ENCODE measurements around the gene PSMC5. TPM values are rescaled to one million over a fixed set of nuclear protein-coding genes. Genes with fewer than 3 reads are reported as not detected.
"Not testable (repeated sequence)": the region's sequence is repeated elsewhere in the genome, so short reads cannot be mapped to it uniquely, and the experiment has no call there.

Gene PSMC5
- total RNA-seq = 100 to 1,000 TPM; 163 to 202 TPM

DNA sequence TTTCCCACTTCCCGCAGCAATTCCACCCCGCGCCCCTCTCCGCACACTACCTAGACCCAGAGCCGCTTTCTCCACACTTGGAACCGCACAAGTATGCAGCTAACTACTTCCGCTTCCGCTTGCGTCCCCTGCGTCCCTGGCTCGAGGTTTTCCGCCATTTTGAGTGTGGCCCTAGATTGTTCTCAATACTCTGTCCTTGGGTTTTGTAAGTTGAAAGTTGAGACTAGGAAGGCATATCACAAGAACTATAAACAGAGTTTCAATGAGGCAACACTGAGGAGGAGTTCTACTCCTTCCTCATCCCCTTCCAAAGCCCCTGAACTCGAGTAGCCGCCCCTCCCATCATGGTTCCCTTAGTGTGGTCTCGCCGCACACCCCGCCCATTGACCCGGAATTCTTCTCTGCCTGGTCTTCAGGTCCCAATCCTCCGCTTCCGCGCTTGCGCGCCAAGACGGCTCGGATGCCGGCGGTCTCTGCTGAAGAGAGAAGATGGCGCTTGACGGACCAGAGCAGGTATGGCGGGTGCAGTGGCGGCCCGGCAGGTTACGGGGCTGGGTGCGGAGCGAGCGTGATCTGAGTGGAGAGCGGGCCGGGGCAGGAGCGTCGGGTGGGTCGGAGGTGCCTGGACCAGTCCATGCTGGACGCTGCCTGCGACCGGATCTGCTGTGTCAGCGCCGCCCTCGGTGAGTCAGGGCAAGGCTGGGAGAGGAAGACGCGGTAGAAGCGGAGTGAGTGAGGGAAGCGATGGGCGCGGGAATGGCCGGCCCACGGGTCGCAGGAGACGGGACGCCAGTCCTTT is at the start of gene PSMC5, which contains the start of gene FTSJ3:
Gene PSMC5, plus strand, starts transcription at position 430 of the 799 bp plus-strand sequence. Its CDS starts 60 bp downstream, at position 490.
Gene FTSJ3, minus strand, starts transcription at position 662 of the 799 bp plus-strand sequence. CDS start 761 bp downstream, outside the sequence.
- Mint-ChIP-seq H3K36me3 (peaks cover 24% of the 10 kb centered on the region), H3K27ac (peak within 1 kb of the TSS; percentile 99), H3K27me3 (no peaks in the 10 kb centered on the region), H3K4me3 (peak within 1 kb of the TSS; percentile 99), H3K9me3 (no peaks in the 10 kb centered on the region), H3K4me1 (ENCODE audit: low read depth in 2 of 2) (peaks cover 47 to 58% of the 10 kb centered on the region in 2 donors)
- DNase-seq (ENCODE audit: low spot score) = peak; percentile 96
- peak; percentile 96 to 98 for ATAC-seq

DNA sequence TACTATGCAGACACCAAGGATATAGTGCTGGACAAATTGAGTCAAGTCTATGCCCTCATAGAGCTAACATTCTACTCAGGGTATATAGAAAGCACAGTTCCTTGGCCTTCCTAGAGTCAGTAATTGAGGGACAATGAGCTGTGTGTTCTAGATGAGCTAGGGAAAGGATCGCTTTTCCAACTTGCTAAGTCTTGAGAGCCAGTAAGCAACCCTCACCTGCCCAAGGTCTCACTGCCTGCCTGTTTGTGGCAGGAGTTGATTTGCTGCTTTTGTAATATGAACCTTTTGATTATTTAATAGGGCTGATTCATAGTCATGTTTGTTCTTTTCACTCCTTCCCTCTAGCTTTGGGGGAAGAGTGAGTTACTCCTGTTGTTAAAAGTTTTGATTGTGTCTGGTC is 46.7 kb upstream of the PSMC5 start:
- Mint-ChIP-seq H3K9me3 (no peaks in the 10 kb centered on the region), H3K27me3 (no peaks in the 10 kb centered on the region), H3K4me1 (ENCODE audit: low read depth in 2 of 2) (peaks cover 45 to 46% of the 10 kb centered on the region in 2 donors), H3K36me3 (peaks cover 18% of the 10 kb centered on the region), H3K4me3 (no peak overlapping the region), H3K27ac (no peak overlapping the region)
- DNase-seq (ENCODE audit: low spot score) = no peak
- ATAC-seq = no peak

DNA sequence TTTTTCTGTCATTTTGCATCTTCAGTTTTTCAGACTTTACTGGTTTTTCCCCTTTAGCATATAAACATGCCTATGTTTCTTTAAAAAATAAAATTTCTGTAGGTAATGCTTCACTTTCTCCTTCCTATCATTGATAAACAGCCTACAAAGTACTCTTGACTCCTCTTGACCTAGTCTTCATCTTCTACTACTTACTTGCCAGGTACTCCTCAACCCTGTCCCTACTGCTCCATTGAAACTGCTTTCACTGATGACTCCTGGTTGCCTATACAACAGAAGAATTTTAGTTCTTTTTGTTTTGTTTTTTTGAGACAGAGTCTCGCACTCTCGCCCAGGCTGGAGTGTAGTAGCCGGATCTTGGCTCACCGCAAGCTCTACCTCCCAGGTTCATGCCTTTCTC is 46.3 kb upstream of the PSMC5 start:
- H3K36me3 Mint-ChIP-seq = peaks cover 17% of the 10 kb centered on the region
- H3K27me3 Mint-ChIP-seq = no peaks in the 10 kb centered on the region
- DNase-seq (ENCODE audit: low spot score) (no peak), ATAC-seq (no peak)
- peaks cover 41 to 44% of the 10 kb centered on the region in 2 donors for H3K4me1 Mint-ChIP-seq (ENCODE audit: low read depth in 2 of 2)
- no peak overlapping the region for H3K27ac Mint-ChIP-seq
- no peaks in the 10 kb centered on the region for H3K9me3 Mint-ChIP-seq
- no peak overlapping the region for H3K4me3 Mint-ChIP-seq

DNA sequence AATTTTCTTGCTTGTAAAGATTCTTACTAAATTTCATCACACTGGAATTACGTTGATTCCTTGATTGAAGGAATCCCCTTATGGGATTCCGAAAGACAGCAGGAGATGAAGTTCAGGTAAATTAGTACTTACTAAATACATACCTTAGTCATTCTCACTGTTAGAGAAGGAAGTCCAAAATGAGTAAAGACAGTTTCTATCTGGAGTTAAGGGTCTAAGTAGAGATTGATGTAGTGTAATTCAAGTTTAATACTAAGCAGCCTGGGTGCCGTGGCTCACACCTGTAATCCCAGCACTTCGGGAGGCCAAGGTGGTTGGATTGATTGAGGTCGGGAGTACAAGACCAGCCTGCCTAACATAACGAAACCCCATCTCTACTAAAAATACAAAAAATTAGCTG is 43.7 kb upstream of the PSMC5 start:
- DNase-seq (ENCODE audit: low spot score) (no peak), ATAC-seq (no peak)
- no peak overlapping the region for H3K4me3 Mint-ChIP-seq
- H3K4me1 Mint-ChIP-seq (ENCODE audit: low read depth in 2 of 2) = peaks cover 35 to 36% of the 10 kb centered on the region in 2 donors
- peaks cover 17% of the 10 kb centered on the region for H3K36me3 Mint-ChIP-seq
- no peak overlapping the region for H3K27ac Mint-ChIP-seq
- H3K27me3 Mint-ChIP-seq = no peaks in the 10 kb centered on the region
- H3K9me3 Mint-ChIP-seq = no peaks in the 10 kb centered on the region

DNA sequence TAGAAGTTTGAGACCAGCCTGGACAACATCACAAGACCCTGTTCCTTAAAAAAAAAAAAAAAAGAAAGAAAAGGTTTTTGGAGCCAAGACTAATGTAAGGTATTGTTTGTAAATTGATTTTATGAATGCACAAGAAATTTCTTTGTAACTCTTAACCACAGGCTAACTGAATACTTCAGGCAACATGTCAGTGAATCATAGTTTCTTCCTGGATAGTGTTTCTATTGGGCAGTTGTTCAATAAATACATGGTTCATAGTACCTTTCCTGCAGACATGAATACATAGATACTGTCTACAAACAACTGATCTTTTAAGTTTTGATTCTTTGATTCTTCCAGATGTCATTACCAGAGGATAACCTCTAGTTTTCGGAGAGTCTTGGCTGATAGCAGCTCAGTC is 41.7 kb upstream of the PSMC5 start:
- H3K4me1 Mint-ChIP-seq (ENCODE audit: low read depth in 2 of 2) = peaks cover 23% of the 10 kb centered on the region in 2 donors
- H3K4me3 Mint-ChIP-seq = no peak overlapping the region
- peaks cover 12% of the 10 kb centered on the region for H3K36me3 Mint-ChIP-seq
- H3K27ac Mint-ChIP-seq = no peak overlapping the region
- H3K27me3 Mint-ChIP-seq = no peaks in the 10 kb centered on the region
- ATAC-seq (no peak), DNase-seq (ENCODE audit: low spot score) (no peak)
- no peaks in the 10 kb centered on the region for H3K9me3 Mint-ChIP-seq

DNA sequence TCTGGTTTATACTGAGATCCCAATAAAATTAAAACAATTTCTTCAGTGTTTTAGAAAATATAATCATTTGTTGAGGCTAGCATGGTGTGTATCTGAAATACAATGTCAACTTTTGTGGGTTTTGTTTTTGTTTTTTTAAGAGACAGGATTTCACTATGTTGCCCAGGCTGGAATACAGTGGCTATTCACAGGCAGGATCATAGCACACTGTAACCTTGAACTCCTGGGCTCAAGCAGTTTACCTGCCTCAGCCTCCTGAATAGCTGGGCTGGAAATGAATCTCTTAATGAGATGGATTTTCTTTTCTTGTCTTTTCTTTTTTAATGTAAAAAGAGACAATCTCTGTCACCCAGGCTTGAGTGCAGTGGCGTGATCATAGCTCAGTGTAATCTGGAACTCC is 41.1 kb upstream of the PSMC5 start:
- peaks cover 18 to 19% of the 10 kb centered on the region in 2 donors for H3K4me1 Mint-ChIP-seq (ENCODE audit: low read depth in 2 of 2)
- ATAC-seq = no peak
- no peak overlapping the region for H3K27ac Mint-ChIP-seq
- no peaks in the 10 kb centered on the region for H3K9me3 Mint-ChIP-seq
- no peak overlapping the region for H3K4me3 Mint-ChIP-seq
- DNase-seq (ENCODE audit: low spot score) = no peak
- no peaks in the 10 kb centered on the region for H3K27me3 Mint-ChIP-seq
- H3K36me3 Mint-ChIP-seq = peaks cover 12% of the 10 kb centered on the region

DNA sequence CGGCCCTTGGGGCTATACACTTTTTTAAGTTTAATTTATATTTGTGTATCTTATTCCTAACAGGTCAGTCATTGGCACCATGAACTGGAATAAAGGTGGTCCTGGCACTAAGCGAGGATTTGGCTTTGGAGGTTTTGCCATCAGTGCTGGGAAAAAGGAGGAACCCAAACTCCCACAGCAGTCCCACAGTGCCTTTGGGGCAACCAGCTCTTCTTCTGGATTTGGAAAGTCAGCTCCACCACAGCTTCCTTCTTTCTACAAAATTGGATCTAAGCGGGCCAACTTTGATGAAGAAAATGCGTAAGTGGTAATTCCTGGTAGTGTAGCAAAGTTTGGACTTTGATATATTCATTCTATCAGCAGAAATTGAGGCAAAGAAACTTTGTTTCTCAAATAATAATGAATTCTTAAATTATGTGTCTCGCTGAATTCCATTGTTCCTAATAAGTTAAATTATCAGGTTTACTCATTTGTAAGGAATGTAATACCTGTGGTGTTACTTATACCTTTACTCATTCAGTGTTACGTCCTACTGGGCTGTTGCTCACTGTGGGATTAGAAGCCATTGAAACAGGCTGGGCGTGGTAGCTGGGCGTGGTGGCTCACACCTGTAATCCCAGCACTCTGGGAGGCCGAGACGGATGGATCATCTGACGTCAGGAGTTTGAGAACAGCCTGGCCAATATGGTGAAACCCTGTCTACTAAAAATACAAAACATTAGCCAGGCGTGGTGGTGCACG is 40.1 kb upstream of the PSMC5 start:
- DNase-seq (ENCODE audit: low spot score) (no peak), ATAC-seq (no peak)
- Mint-ChIP-seq H3K36me3 (peaks cover 11% of the 10 kb centered on the region), H3K27ac (no peak overlapping the region), H3K27me3 (no peaks in the 10 kb centered on the region), H3K4me3 (no peak overlapping the region), H3K9me3 (no peaks in the 10 kb centered on the region), H3K4me1 (ENCODE audit: low read depth in 2 of 2) (peaks cover 15 to 16% of the 10 kb centered on the region in 2 donors)

DNA sequence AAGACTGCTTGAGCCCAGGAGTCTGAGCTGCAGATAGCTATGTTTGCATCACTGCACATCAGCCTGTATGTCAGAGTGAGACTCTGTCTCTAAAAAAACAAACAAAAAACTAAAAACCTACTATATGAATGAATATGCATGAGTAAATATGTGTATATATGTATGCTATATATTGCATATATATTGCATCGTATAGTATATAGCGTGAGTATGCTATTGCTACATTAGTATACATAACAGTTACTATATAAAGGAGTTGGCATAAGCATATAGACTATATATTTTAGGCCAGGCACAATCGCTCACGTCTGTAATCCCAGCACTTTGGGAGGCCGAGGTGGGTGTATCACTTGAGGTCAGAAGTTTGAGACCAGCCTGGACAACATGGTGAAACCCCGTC is 37.2 kb upstream of the PSMC5 start:
- DNase-seq (ENCODE audit: low spot score) (no peak), ATAC-seq (no peak)
- Mint-ChIP-seq H3K4me1 (ENCODE audit: low read depth in 2 of 2) (no peaks in the 10 kb centered on the region), H3K27me3 (no peaks in the 10 kb centered on the region), H3K9me3 (no peaks in the 10 kb centered on the region), H3K36me3 (peaks cover 15% of the 10 kb centered on the region), H3K4me3 (no peak overlapping the region), H3K27ac (no peak overlapping the region)

DNA sequence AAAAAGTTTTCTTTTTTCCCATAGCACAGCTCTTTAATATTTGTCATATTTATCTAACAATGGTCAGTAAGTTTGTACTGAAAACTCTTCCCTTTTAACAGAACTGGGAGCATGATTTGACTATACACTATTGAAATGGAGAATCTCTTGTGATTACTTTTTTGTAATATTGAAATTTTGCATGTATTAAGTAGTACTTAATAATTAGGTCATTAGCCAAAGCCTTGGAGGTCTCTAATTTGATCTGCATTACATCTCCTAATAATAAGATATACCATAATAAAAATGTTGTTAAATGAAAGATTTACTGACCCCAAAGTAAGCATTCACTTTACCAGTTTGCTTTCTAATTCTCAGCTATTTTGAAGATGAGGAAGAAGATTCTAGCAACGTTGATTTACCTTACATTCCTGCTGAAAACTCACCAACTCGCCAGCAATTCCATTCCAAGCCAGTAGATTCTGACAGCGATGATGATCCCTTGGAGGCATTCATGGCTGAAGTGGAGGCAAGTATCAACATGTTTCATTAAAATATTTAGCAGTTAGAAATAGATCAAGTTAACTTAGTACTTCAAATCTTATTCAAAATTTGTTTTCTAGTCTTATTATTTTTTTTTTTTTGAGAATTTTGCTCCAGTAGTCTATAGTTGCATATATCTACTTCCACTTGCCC is 35.0 kb upstream of the PSMC5 start:
- H3K36me3 Mint-ChIP-seq = peaks cover 15% of the 10 kb centered on the region
- no peaks in the 10 kb centered on the region for H3K9me3 Mint-ChIP-seq
- no peak overlapping the region for H3K27ac Mint-ChIP-seq
- ATAC-seq (no peak), DNase-seq (ENCODE audit: low spot score) (no peak)
- H3K4me3 Mint-ChIP-seq = no peak overlapping the region
- H3K4me1 Mint-ChIP-seq (ENCODE audit: low read depth in 2 of 2) = no peaks in the 10 kb centered on the region
- no peaks in the 10 kb centered on the region for H3K27me3 Mint-ChIP-seq

DNA sequence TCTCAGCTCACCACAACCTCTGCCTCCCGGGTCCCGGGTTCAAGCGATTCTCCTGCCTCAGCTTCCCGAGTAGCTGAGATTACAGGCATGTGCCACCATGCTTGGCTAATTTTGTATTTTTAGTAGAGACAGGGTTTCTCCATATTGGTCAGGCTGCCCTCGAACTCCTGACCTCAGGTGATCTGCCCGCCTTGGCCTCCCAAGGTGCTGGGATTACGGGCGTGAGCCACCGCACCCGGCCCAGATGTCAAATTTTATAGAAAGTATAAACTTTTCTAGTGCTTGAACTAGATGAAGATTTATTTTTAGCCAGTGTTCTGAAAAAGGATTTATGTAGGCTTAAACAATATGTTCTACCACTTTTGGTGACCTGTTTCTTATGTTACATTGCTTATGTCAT is 30.9 kb upstream of the PSMC5 start:
- peaks cover 41% of the 10 kb centered on the region for H3K36me3 Mint-ChIP-seq
- not testable (repeated sequence) for H3K27me3 Mint-ChIP-seq; H3K27ac Mint-ChIP-seq; DNase-seq (ENCODE audit: low spot score); H3K9me3 Mint-ChIP-seq; H3K4me1 Mint-ChIP-seq (ENCODE audit: low read depth in 2 of 2); H3K4me3 Mint-ChIP-seq; ATAC-seq

DNA sequence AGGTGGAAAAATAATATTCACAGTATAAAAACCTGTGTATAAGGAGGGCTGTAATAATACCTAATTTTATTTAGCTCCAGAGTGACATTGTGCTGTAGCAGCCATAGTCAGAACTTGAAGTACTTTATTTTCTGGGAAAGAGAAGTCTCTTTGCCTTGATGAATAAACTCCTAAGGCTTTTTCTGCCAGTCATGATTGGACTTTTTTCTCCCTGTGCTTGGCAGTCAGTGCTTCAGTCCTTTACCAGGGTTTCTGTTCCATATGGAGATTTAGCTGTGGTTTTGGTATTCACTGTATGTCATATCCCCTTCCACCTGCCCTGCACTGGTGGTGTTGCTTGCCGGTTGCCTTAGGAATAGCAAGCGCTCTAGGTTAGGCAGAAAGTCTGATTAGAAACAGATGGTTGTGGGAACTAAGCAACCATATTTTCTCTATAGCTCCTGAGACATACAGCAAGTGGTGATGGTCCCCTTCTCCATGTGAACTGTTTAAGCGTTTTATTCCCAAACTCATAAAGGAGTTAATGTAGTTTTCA is 28.6 kb upstream of the PSMC5 start:
- H3K27ac Mint-ChIP-seq = no peak overlapping the region
- H3K4me3 Mint-ChIP-seq = no peak overlapping the region
- peaks cover 39% of the 10 kb centered on the region for H3K36me3 Mint-ChIP-seq
- no peak for ATAC-seq
- no peaks in the 10 kb centered on the region for H3K27me3 Mint-ChIP-seq
- DNase-seq (ENCODE audit: low spot score) = no peak
- no peaks in the 10 kb centered on the region for H3K4me1 Mint-ChIP-seq (ENCODE audit: low read depth in 2 of 2)
- no peaks in the 10 kb centered on the region for H3K9me3 Mint-ChIP-seq

DNA sequence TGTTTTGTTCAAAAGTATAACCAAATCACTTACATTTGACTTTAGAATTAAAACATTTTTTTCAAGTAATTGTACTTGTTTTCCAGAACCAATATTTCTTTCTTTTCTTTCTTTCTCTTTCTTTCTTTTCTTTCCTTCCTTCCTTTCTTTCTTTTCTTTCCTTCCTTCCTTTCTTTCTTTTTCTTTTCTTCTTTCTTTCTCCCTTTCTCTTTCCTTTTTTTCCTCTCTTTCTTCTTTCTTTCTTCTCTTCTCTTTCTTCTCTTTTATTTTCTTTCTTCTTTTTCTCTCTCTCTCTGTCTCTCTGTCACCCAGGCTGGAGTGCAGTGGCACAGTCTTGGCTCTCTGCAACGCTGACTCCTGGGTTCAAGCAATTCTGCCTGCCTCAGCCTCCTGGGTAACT is 26.4 kb upstream of the PSMC5 start:
- Mint-ChIP-seq H3K36me3 (peaks cover 41% of the 10 kb centered on the region), H3K4me1 (ENCODE audit: low read depth in 2 of 2) (no peaks in the 10 kb centered on the region), H3K4me3 (no peak overlapping the region), H3K27ac (no peak overlapping the region), H3K27me3 (no peaks in the 10 kb centered on the region), H3K9me3 (no peaks in the 10 kb centered on the region)
- DNase-seq (ENCODE audit: low spot score) (no peak), ATAC-seq (no peak)

DNA sequence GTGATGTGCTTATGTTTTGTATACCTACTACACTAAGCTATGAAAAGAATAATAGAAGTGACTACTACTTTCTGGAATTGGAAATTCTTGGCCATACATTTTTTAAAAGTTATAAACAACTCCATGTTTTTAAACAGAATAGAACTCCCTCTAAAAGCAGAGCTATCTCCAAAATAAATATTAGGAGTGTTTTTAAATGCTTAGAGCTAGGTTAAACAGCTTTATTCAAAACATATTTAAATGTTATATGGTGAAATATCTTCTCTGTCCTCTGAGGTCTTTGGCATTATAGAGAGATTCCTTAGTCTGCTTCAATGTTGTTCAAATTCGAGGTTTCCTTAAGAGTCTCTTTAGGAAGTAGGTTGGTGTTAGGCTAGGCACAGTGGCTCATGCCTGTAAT is 22.9 kb upstream of the PSMC5 start:
- peaks cover 47% of the 10 kb centered on the region for H3K36me3 Mint-ChIP-seq
- DNase-seq (ENCODE audit: low spot score) (no peak), ATAC-seq (no peak)
- H3K4me3 Mint-ChIP-seq = no peak overlapping the region
- no peaks in the 10 kb centered on the region for H3K9me3 Mint-ChIP-seq
- no peaks in the 10 kb centered on the region for H3K27me3 Mint-ChIP-seq
- no peak overlapping the region for H3K27ac Mint-ChIP-seq
- H3K4me1 Mint-ChIP-seq (ENCODE audit: low read depth in 2 of 2) = no peaks in the 10 kb centered on the region
